SW480 (cell line): ENCODE results near the gene SUB1.
"Not testable (repeated sequence)": the region's sequence is repeated elsewhere in the genome, so short reads cannot be mapped to it uniquely, and the experiment has no call there.

ENCODE experiments used
- DNase-seq: peaks from one replicate; pipeline ENCODE4 v3.0.0-alpha.2; 2016; ENCODE audit warnings: low spot score

The SUB1 gene

DNA sequence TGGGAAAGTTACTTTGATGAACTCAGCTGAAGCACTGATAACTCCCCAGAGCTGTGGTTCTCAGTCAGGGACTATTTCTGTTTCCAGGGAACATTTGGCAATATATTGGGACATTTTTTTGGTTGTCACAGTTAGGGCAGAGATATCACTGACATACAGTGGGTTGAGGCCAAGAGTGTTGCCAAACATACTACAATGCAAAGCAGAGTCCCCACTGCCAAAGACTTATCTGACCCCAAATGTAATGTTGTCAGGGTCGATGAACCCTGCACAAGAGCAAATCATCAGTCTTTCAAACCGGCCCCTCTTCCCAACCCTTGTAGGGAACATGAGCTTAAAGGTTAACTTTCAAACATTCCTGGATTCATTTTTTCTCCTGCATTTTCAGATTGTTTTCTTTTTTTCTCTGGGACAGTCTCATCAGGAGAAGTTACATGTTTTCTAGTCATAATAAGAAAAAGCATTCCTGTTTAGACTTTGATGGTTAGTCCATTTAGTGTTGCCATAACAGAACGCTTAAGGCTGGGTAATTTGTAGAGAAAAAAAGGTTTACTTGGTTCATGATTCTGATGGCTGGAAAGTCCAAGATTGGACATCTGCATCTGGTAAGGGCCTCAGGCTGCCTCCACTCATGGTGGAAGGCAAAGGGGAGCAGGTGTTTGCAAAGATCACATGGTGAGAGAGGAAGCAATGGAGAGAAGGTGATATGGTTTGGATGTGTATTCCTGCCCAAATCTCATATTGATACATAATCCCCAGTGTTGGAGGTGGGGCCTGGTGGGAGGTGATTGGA, 18.8 kb upstream of the SUB1 start:
- DNase-seq: no peak

GRCh38 chr5:32571128-32571527, 14.2 kb upstream of the SUB1 start:
- DNase-seq: no peak

DNA sequence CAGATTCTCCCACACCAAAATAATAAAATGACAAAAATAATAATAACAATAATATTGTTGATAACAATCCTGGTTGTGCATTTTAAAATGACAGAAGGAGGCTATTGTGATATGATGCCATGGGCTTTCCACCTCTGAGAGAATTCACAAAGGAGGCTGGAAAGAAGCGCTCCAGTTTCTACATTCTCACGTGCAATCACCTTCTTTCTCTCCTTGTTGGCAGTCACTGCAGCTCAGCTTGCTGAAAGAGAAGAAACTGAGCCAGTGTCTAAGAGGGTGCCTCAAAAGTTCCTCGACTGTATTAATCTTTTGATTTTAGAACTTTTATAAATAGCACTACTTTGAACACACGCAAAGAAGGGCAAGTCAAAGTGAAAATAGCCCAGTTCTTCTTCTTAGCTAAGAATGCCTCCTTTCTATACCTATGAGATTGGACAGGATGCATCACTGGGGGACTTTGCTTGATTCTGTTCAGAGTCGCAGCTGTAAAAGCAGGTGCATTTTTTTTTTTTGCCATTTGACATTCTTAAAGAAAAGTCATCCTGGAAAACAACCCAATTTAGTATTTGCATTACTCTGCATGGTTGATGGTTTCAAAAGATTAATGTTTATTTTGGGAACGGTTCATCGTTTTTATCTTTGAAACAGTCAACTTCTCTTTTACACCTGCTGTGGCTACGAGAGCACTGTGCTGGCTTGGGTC, 12.4 kb upstream of the SUB1 start:
- no peak for DNase-seq

DNA sequence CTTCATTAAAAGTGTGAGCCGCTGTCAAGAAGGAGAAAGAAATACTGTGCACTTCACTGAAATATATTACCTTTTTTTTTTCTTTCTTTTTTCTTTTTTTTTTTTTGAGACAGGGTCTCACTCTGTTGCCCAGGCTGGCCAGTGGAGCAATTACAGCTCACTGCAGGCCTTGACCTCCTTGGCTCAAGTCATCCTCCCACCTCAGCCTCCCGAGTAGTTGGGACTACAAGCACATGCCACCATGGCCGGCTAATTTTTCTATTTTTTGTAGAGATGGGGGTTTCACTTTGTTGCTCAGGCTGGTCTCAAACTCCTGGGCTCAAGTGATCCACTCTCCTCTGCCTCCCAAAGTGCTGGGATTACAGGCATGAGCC, 11.9 kb upstream of the SUB1 start:
- not testable (repeated sequence) for DNase-seq

- no peak for DNase-seq
Observed at GRCh38 chr5:32574540-32575175, 10.7 kb upstream of the SUB1 start.

DNA sequence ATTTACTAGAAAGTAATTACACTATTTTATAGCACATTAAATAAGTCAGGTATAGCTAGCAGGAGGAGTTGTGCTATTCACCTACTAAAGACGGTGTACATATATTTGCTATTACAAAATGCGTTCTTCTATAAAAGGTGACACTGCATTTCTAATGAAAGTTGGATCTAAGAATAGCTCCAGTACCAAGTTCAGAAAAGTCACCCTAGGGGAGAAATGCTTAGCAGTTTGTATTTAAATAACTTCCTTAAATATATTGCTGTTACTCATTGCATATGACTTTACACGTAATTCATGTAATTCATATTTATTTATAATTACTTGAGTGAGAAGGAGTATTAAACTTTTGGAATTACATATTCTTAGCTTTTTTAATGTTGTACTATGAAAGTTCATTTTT, 7.0 kb upstream of the SUB1 start:
- DNase-seq: no peak

- no peak for DNase-seq
Observed at GRCh38 chr5:32578764-32579163, 6.6 kb upstream of the SUB1 start.

DNA sequence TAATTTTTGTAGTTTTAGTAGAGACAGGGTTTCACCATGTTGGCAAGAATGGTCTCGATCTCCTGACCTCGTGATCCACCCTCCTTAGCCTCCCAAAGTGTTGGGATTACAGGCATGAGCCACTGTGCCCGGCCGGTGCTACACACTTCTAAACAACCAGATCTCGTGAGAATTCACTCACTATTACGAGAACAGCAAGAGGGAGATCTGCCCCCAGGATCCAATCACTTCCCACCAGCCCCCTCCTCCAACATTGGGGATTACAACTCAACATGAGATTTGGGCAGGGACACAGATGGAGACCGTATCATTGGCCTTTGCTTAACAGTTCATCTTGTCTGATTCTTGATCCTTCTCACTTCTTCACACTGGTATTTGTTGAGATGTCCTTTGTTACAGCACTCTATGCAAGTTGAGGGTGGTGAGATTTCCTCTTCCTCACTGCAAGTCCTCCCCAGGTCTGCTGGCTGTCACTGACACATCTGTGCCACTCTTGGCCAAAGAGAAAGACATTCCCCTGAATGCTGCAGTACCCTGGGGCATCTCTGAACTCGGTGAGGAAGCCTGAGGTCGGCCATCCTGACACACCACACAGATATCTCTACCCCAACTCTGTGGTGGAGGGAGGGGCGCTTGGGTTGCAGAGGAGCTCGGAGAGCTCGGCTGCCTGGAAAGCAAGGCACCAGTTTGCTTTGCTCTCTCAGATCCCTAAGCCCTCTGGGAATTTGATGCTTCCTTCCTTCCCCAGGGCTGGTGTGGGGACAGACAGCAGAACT, 4.2 kb upstream of the SUB1 start:
- no peak for DNase-seq

DNA sequence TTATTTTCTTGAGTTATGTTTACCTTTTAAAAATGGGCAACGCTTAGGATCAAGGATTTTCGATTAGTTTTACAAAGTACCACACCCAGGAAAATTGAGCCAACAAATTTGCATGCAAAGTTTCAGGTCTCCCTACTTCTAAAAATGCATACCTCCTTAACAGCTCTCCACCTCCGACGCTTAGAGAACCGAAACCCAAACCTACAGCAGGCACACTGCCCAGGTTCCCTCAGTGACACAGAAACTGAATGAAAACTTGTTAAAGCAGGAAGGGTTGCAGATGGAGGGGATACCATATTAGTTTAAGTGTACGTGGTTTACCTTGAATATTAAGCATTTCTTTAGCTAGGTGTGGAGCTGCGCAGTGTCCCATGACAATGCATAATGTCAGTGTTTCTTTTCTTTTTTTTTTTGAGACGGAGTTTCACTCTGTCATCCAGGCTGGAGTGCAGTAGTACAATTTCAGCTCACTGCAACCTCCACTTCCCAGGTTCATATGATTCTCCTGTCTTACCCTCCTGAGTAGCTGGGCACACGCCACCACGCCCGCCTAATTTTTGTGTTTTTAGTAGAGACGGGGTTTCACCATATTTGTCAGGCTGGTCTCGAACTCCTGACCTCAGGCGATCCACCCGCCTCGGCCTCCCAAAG, 1.6 kb upstream of the SUB1 start:
- no peak for DNase-seq

DNA sequence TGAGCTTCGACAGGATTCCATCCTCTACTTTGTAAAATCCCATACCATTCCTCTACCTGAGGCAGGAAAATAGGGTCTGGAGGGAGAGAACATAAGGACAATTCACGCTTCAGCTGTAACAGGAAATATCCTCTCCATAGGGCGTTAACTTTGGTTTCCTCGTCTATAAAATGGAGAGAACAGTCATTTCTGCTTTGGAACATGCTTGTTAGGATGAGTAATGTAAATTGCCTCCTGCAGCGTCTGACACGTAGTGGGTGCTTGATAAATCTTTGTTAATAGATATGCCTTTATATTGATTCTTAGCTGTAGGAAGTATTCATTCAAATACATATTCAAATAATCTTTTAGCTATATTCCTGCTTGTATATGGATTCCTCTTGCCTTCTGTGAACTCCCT, 711 bp upstream of the SUB1 start:
- DNase-seq: no peak

DNA sequence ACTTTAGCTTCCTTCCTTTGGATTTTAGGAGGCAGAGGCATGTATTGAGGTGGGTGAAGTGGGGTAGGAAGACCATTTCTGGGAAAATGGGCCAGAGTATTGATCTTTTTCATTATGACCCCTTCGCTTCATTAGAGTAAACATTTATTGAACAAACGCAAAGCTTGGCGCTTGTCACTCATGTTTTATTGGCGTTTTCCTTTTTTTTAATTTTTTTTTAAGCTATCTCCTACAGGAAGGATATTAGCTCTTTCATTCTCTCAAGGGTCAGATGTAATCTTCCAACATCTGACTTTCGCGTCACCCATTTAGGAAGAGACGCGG, 273 bp upstream of the SUB1 start:
- DNase-seq: no peak

DNA sequence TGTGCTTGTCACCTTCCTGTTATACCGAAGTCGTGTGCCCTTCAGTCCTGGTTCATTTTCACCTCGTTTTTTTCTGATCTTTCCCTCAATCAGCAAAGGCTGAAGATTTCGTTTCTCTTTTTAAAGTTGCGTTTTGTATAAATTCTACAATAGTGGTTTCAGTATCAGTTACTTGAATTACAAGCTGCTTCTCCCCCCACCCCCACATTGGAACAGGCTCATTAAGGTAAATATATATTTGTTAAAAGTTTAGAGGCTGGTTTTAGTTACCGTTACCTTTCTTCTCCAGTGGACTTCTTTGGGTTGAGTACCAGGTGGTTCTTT, 881 bp downstream of the SUB1 start:
- DNase-seq: no peak

DNA sequence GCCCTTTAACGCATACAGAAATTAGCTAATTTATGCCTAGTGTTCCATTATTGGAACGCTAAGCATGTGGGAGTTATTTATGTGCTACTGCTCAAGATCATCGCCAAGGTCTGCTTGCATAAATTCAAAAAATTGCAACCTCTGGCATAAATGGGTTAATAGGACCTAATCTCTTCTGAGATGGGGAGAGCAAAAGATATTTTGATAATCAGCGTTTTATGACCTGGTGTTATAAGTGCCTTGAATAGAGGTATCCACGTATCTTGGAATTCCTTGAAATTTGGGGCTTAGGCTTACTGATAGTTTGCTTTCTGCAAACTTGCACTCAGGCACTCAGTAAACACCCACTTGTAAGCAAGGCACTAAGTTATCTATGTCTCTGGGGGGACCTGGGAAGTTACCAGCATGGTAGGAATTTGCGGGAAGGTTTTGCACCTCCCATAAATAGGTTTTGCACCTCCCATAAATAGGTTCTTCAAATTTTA, 1.8 kb downstream of the SUB1 start:
- no peak for DNase-seq

DNA sequence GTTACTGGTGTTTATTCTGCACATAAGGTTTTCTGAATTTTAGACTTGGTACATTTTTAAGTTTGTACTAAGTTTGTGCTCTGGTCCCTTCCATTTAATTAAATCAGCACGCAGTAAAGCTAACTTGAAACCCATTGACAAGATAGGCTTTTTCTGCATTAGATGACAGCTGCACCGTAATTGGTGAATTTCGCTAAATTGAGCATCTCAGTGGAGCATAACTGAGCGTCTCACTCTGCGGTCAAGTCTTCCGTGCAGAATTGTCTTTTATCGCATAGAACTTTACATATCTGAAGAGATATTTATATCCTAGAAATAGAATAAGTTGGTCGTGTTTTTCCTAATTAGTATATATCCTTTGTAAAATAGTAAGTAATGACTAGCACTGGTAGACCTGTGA, 4.1 kb downstream of the SUB1 start:
- no peak for DNase-seq

- DNase-seq: peak; percentile 21
Observed at GRCh38 chr5:32589942-32590869, 4.8 kb downstream of the SUB1 start.

DNA sequence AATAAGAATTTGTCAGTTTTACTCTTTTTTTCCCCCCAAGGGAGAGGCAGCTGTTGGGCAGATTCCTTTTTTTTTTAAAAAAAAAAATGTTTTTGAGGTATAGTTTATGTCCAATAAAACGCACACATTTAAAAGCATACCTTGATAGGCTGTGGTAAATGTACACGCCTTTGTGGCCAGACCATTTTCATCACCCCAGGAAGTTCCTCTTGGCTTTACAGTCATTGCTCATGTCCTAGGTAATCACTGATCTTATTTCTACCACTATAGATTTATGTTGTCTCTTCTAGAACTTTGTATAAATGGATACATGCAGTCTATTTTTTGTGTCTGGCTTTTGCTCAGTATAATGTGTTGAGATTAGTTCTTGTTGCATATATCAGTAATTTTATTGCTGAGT, 9.8 kb downstream of the SUB1 start:
- DNase-seq: no peak

DNA sequence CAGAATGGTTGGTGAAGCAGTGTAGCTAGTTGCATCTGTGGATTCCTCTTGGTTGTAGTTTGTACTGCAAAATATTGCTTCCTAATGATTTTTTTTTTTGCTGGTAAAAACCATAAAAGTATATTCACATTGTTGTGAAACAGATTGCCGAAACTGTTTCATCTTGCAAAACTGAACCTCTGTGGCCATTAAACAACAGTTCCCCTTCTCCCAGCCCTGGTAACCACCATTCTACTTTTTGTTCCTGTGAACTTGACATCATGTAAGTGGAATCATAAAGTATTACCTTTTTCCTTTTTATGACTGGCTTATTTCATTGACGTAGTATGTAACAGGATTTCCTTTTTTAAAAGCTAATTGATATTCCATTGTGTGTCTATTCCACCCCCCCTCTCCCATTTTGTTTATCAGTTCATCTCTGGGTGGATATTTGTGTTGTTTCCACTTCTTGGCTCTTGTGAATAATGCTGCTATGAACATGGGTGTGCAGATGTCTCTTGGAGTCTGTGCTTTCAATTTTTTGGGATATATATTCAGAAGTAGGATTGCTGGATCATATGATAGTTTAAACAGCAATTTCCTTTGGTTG, 11.8 kb downstream of the SUB1 start:
- no peak for DNase-seq

DNA sequence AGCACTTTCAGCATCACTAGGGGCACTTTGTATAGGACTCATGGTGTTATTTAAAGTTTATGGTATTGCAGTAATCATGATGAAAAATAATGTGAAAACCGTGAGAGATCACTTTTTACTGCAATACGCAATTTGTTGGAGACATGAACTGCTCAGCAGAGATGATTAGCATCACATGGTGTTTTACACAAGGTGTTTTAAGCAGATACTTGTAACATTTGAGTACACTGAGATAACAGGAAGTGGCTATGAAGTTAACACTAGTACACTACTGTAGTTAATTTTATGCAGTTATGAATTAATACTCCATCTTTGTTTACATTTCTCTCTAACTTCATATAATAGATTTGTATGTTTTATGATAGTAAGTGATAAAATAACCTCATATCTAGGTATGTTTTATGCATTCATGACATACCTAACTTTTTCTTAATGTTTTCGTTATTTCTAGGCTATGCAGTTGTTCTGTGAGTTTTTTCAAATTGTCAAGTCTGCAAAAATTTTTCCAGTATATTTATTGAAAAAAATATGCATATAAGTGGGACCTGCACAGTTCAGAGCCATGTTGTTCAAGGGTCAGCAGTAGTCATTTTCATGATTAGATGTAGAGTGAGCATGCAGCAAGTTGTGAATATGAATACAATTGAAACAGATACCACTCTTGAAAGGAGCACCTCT, 13.0 kb downstream of the SUB1 start:
- DNase-seq: no peak

- DNase-seq: no peak
Observed at GRCh38 chr5:32598997-32599549, 13.7 kb downstream of the SUB1 start.
